ENCODE measurements around the gene MVB12B.

DNA sequence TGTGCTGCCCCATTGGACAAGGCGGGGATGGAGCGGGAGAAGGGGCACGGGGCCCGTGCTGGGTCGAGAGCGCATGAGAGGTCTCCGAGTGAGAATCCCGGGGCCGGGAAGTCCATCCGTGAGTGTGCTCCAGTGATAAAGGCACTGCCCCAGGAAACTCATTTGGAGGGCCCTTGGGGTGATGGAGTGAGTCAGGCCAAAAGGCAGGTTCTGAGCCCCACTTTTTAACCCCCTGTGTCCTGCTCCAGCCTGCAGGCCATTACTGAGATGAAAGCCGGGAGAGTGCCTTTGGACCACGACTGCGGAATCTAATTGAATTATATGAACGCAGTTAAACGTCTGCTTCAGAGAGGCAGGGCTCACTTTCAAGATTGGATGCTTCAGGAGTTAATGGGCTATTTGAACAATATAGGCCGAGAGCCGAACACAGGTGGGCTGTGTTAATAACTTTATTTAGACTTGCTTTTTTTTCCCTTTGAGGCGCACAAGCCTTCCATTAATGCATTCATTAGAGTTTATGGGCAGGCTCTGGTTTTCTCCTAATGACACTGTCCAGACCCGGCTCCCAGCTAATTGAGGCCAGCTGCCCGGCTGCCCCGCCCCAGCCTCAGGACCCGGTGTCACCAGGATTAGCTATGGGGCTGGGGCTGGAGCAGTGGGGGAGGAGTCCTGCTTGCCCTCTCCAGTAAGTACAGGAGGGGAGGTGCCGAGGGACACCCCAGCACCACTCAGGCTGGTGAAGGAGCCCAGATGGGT, 208.0 kb downstream of the MVB12B start:
- TF ChIP-seq, protein P1, sequence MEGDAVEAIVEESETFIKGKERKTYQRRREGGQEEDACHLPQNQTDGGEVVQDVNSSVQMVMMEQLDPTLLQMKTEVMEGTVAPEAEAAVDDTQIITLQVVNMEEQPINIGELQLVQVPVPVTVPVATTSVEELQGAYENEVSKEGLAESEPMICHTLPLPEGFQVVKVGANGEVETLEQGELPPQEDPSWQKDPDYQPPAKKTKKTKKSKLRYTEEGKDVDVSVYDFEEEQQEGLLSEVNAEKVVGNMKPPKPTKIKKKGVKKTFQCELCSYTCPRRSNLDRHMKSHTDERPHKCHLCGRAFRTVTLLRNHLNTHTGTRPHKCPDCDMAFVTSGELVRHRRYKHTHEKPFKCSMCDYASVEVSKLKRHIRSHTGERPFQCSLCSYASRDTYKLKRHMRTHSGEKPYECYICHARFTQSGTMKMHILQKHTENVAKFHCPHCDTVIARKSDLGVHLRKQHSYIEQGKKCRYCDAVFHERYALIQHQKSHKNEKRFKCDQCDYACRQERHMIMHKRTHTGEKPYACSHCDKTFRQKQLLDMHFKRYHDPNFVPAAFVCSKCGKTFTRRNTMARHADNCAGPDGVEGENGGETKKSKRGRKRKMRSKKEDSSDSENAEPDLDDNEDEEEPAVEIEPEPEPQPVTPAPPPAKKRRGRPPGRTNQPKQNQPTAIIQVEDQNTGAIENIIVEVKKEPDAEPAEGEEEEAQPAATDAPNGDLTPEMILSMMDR (conservative IDR thresholded peaks at IDR 0.05 in 1 of 2, IDR thresholded peaks at IDR 0.05 in 1 of 2; ENCODE audit: low read depth in 1 of 2, low read length in 2 of 2), result no peak
- no peak for TF ChIP-seq EZH2 (IDR thresholded peaks at IDR 0.05; ENCODE audit: low read length, missing control alignments)

Data from fibroblast of lung (primary cell).